Thoracic aorta (tissue), 2 donors: Measurements from ENCODE around the gene TMPO. TPM values are rescaled to one million over a fixed set of nuclear protein-coding genes. Genes with fewer than 3 reads are reported as not detected.
"Not testable (repeated sequence)": the region's sequence is repeated elsewhere in the genome, so short reads cannot be mapped to it uniquely, and the experiment has no call there.

ENCODE experiments used
- ATAC-seq: fragments of 150-250 bp; one replicate; pipeline ENCODE4 v1.8.0; 2017; ENCODE audit warnings: low read depth; ENCODE audit not compliant: insufficient number of reproducible peaks, low FRiP score
- DNase-seq: peaks from one replicate; pipeline ENCODE4 v3.0.0-alpha.2; 2020; ENCODE audit warnings: low spot score
- H3K27ac ChIP-seq, 2 donors: fragments of 200-600 bp; sonication (generic); 1 replicate in 1 of 2; 2 replicates in 1 of 2; pipeline ENCODE4 v1.5.1; 2016; ENCODE audit warnings: mild to moderate bottlenecking in 2 of 2, moderate library complexity in 2 of 2
- H3K27me3 ChIP-seq: fragments of 200-600 bp; sonication (generic); replicated peaks from 2 replicates; pipeline ENCODE4 v1.6.0; 2016; ENCODE audit warnings: mild to moderate bottlenecking; ENCODE audit not compliant: insufficient read depth
- H3K36me3 ChIP-seq: fragments of 200-600 bp; sonication (generic); one replicate; pipeline ENCODE4 v1.5.1; 2016
- H3K4me1 ChIP-seq, 2 donors: fragments of 200-600 bp; sonication (generic); 1 replicate in 1 of 2; 2 replicates in 1 of 2; pipeline versions ENCODE4 v1.5.1 to v1.6.0; 2016; ENCODE audit warnings: low read depth in 2 of 2, mild to moderate bottlenecking in 1 of 2; ENCODE audit not compliant: control insufficient read depth in 1 of 2
- H3K4me3 ChIP-seq: fragments of 200-600 bp; sonication (generic); 2 replicates; pipeline ENCODE4 v1.5.1; 2016; ENCODE audit warnings: mild to moderate bottlenecking
- H3K9me3 ChIP-seq: fragments of 200-600 bp; sonication (generic); 2 replicates; pipeline ENCODE4 v1.5.1; 2016
- total RNA-seq, 2 donors: library from RNA; depleted of rRNA; stranded (reverse); fragments of >200 nt; gene quantifications; one replicate each; pipeline versions ENCODE4 v1.1.0 to v1.2.3, GENCODE V29; 2016
- TF ChIP-seq, protein P1 (sequence below): fragments of 200-600 bp; sonication (generic); IDR thresholded peaks from one replicate; pipeline ENCODE4 v1.5.1; 2019; ENCODE audit warnings: antibody characterized with exemption

Gene TMPO
- total RNA-seq, 2 donors from 2014 or later: 41.7 to 52.6 TPM

- peak overlapping the region; percentile 94 to 96 for H3K27ac ChIP-seq
- H3K36me3 ChIP-seq: no peaks in the 10 kb centered on the region
- no peaks in the 10 kb centered on the region for H3K27me3 ChIP-seq
- peak overlapping the region; percentile 77 for H3K4me3 ChIP-seq
- TF ChIP-seq, protein P1, sequence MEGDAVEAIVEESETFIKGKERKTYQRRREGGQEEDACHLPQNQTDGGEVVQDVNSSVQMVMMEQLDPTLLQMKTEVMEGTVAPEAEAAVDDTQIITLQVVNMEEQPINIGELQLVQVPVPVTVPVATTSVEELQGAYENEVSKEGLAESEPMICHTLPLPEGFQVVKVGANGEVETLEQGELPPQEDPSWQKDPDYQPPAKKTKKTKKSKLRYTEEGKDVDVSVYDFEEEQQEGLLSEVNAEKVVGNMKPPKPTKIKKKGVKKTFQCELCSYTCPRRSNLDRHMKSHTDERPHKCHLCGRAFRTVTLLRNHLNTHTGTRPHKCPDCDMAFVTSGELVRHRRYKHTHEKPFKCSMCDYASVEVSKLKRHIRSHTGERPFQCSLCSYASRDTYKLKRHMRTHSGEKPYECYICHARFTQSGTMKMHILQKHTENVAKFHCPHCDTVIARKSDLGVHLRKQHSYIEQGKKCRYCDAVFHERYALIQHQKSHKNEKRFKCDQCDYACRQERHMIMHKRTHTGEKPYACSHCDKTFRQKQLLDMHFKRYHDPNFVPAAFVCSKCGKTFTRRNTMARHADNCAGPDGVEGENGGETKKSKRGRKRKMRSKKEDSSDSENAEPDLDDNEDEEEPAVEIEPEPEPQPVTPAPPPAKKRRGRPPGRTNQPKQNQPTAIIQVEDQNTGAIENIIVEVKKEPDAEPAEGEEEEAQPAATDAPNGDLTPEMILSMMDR: no peak
- peak; percentile 95 for ATAC-seq
- peak; percentile 70 for DNase-seq
- H3K9me3 ChIP-seq: no peaks in the 10 kb centered on the region
- H3K4me1 ChIP-seq: no peaks in the 10 kb centered on the region
These were observed 12.1 kb upstream of the TMPO start for GRCh38 chr12:98503342-98503591.

- ATAC-seq (peak; percentile 93), DNase-seq (peak; percentile 70)
- H3K27me3 ChIP-seq: no peaks in the 10 kb centered on the region
- TF ChIP-seq, protein P1: no peak
- no peaks in the 10 kb centered on the region for H3K9me3 ChIP-seq
- peak overlapping the region; percentile 77 for H3K4me3 ChIP-seq
- H3K4me1 ChIP-seq: no peaks in the 10 kb centered on the region
- no peaks in the 10 kb centered on the region for H3K36me3 ChIP-seq
- H3K27ac ChIP-seq: peak overlapping the region; percentile 94 to 96
These were observed 11.6 kb upstream of the TMPO start for GRCh38 chr12:98503592-98504367.

DNA sequence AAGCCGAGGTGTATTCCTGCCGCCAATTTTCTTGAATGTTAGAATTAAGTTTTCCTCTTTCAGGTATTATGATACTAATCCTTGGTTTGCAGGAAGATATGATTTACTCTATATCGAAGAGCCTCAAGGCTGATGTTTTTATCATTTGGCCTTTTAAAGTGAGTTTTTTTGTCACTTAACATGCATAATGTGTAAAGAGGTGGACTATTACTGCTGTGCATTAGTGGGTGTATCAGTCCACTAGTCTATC is 11.1 kb upstream of the TMPO start:
- Histone ChIP-seq H3K36me3 (no peaks in the 10 kb centered on the region), H3K27me3 (no peaks in the 10 kb centered on the region), H3K4me3 (peak overlapping the region; percentile 77), H3K27ac (peak overlapping the region; percentile 94 to 96), H3K4me1 (no peaks in the 10 kb centered on the region), H3K9me3 (no peaks in the 10 kb centered on the region)
- TF ChIP-seq, protein P1: no peak
- DNase-seq (no peak), ATAC-seq (no peak)

- peaks cover under 1 to 6% of the 10 kb centered on the region in 2 donors for H3K4me1 ChIP-seq
- H3K27ac ChIP-seq: no peak overlapping the region
- TF ChIP-seq, protein P1: no peak
- no peaks in the 10 kb centered on the region for H3K27me3 ChIP-seq
- ATAC-seq (no peak), DNase-seq (no peak)
- H3K4me3 ChIP-seq: no peak overlapping the region
- H3K9me3 ChIP-seq: no peaks in the 10 kb centered on the region
- H3K36me3 ChIP-seq: no peaks in the 10 kb centered on the region
These were observed 6.3 kb upstream of the TMPO start for GRCh38 chr12:98509063-98509462.

- peaks cover 7 to 14% of the 10 kb centered on the region in 2 donors for H3K4me1 ChIP-seq
- not testable (repeated sequence) for H3K36me3 ChIP-seq, H3K4me3 ChIP-seq, H3K27ac ChIP-seq, H3K27me3 ChIP-seq, ATAC-seq, H3K9me3 ChIP-seq, DNase-seq
These were observed 3.6 kb upstream of the TMPO start for GRCh38 chr12:98511806-98512205.
